Germinal center (tissue), 1 donor: ENCODE measurements around the gene NECAB2.

Source experiments
- DNase-seq: peaks from one replicate; pipeline ENCODE4 v3.0.0; 2012; ENCODE audit warnings: mixed read lengths, low spot score

Gene NECAB2

GRCh38 chr16:83967091-83967490 is 953 bp upstream of the NECAB2 start:
- DNase-seq = no peak

DNA sequence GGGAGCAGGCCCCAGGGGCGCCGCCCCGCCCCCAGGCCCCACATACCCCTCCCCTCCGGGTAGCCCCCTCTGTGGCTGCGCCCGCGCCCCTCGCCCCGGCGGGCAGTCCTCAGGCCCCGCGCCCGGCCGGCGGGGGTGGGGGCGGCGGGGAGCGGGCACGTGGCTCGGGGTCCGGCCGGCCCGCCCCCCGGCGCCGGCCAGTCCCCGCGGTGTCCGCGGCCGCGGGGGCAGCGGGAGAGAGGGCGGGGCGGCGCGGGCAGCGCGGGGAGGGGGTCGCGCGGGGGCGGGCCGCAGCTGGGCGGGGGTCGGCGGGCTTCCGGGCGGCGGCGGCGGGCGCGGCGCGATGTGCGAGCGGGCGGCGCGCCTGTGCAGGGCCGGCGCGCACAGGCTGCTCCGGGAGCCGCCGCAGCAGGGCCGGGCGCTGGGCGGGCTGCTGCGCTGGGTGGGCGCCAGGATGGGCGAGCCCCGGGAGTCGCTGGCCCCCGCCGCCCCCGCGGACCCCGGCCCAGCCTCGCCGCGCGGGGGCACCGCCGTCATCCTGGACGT is 335 bp downstream of the NECAB2 start:
- DNase-seq = no peak

GRCh38 chr16:83968891-83969649 is 1.0 kb downstream of the NECAB2 start:
- DNase-seq = no peak

DNA sequence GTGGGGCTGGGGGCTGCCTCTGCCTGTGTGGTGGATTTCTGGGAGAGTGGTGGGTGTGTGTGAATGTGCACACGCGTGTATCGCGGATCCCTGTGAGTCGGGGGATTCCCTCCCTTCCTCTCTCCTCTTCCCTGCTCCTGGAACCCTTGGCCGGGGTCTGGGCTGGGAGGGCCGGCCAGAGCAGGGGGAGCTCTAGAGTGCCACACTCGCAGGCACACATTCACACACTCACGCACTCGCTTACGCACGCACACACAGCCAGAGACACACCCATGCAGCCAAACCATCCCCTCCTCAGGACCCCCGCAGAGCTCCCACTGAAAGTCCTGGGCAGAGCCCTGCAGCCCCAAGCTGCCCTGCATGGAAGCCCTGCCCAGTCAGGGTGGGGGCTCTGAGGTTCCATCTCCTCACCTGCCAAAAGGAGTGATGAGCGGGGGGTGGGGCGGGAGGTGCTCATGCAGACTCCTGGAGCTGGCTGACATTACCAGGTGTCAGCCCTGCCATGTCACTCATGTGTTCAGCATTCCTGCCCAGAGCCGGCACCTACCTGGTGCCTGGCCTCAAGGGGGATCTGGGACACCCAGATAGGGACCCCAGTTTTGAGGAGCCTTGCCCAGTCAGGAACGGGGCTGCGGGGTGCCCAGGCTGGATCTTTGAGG is 1.9 kb downstream of the NECAB2 start:
- no peak for DNase-seq

- no peak for DNase-seq
Measured at GRCh38 chr16:83970430-83970815, 2.4 kb downstream of the NECAB2 start.

DNA sequence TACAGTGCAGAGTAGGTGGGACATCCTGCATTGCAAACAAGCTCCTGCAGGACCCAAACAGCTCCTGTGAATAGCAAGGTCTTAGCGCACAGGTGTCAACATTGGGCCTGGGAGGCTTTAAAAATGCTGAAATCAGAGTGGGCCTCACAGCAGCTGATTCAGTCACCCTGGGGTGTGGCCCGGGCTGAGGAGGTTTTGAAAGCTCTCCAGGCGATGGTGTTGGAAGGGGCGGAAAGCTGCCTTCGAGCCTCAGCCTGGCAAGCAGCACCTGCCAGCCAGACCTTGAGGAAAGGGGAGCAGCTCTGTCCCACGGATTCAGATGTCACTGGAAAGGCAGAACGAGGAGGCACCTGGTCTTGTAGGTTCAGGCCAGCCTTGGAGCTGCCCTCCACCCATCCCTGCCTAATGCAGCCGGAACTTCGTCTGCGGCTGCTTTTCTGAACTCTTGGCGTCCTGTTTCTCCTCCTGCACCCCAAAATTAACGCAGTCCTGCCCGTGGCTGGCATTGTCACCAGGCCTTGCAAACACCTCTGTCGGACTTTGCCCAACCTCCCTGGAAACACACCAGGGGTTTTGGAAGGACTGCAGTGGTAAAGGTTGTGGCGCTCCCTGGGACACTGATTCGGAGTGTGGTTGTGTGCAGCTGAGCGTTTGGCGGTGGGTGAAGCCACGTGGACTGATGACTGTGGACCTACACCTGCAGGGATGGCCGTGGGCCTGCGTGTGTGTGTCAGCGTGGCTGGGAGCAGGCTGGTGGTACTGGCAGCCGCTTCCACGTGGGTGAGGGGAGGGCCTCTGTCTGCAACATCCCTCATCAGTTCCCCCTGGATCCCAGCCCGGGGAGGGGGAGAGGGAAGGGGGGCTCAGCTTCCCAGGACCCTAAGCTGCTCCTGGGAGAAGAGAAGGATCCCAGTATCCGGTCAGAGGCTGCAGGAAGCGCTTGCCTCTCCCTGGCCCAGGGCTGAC is 3.4 kb downstream of the NECAB2 start:
- DNase-seq = no peak

DNA sequence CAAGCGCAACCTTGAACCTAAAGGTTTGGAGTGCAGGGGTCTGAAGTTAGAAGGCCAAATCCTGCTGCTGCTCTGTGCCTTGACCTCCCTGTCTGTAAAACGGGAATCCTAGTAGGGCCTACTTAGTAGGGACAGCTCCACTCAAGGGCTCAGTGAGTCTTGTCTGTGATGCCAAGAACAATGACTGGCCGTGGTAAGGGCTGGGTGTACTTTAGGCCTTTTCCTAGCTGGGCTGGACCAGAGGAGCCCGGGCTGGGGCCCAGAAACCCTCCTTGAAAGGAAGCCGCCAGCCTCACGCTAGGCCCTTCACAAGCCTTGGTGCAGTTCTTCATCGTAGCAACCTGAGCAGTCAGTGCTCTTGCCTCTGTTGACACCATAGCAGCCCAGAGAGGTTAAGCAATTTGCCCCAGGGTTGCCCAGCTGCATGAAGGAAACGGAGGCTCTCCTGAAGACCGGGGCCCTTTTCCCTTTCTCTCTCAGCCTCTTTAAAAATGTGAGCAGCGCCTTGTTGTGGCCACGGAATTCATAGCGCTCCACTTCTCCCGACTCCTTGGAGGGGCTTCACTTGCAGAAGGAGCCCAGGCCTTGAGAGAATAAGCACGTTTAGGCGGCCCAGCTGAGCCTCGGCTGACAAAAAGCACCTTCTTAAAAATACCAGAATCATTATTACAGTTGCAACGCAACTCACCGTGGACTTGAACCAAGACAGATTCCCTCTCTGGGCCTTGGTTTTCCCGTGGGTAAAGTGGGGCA is 4.4 kb downstream of the NECAB2 start:
- no peak for DNase-seq

DNA sequence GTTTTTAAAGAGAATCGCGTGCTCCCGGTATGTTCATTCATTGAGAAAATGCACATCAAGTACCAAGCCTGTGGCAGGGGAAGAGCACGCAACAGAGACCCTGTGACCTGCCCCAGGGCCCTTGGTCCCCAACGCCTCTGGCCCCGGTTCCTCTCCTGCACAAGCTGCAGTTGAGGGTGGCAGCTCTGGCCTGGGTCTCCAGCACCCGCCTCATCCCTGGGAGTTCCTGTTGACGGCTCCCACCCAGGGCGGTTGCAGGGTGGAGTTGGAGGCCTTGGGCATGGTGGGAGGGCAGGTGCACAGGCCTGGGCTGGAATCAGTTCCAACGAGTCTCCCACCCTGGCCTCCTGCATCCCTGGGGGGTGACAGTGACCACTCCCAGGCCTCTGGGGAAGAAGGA is 5.0 kb downstream of the NECAB2 start:
- DNase-seq = no peak

- DNase-seq = no peak
Measured at GRCh38 chr16:83973581-83974385, 5.7 kb downstream of the NECAB2 start.

DNA sequence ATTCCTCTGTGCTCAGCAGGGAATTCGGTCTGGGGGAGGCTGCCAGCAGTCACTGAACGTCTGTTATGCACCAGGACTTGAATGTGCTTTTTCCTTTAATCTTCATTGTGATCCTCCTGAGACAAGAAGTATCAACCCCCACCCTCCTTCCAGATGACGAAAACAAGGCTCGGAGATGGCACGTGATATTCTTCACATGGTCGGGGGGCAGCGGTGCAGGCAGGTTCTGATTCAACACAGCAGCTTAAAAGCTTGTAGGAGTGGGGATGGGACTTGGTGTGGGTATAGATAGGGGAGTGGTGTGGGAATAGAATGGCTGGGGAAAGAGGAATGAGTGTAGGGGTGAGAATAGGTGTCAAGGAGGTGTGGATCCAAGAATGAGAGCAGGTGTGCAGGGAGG is 6.4 kb downstream of the NECAB2 start:
- no peak for DNase-seq

DNA sequence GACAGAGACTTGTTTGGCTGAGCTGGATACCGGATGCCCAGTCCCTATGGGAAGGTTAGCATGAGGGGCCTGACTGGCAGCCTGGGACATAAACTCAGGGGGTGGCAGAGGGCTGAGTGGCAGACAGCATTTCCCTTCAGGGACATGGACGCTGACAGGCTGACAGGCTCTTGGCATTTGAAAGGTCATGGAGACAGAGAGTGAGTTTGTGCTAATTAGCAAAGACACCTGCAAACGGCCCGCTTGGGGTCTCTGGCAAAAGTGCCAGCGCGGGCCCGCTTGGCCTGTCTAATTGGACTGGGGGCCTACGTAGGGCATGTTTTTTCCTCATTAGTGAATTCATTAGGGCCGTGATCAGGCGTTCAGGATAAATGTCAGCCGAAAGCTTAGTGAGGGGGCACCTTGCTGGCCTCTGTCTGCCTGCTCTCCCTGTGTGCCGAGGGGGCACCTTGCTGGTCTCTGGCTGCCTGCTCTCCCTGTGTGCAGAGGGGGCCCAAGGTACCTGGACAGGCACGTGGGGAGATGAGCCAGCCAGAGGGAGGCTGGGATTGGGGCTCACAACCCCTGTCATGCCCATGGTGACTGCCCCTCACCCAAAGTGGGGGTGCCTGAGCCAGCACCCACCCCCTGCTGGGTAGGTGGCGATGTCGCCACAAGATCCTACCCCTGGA is 7.7 kb downstream of the NECAB2 start:
- DNase-seq = no peak

GRCh38 chr16:83977056-83977815 is 9.2 kb downstream of the NECAB2 start:
- DNase-seq = no peak

GRCh38 chr16:83978401-83978904 is 10.4 kb downstream of the NECAB2 start:
- no peak for DNase-seq

- no peak for DNase-seq
Measured at GRCh38 chr16:83979441-83979840, 11.4 kb downstream of the NECAB2 start.

DNA sequence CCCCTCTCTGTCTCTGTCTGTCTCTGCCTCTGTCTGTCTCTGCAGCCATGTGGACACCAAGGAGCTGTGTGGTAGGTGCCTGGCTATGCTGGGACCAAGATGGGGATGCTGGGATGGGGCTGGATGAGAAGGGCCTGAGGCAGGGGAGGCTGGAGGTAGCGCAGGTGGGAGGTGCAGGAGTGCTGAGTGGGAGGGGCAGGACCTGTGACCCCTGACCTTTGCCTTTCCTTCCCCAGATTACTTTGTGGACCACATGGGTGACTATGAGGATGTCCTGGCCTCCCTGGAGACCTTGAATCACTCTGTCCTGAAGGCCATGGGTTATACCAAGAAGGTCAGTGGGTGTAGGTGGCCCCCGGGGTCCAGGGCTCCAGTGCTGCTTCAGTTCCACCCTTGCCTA is 12.8 kb downstream of the NECAB2 start:
- DNase-seq = no peak

GRCh38 chr16:83981799-83982198 is 13.8 kb downstream of the NECAB2 start:
- DNase-seq = no peak

DNA sequence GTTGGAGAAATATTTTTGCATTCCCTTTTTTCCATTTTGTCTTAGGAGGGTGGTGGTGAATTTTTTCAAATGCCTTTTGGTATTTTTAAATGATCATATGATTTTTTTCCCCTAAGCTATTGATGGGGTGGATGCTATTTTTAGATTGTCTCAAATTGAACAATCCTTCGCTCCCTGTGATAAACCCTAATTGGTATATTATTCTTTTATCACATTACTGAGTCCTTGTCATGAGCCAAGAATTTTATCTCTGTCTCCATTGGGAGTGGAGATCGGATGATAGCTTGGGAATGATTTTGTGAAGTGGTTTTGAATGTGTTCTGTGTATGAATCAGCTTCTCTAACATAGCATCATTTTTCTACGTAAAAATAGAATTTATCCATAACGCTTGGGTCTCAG is 15.4 kb downstream of the NECAB2 start:
- no peak for DNase-seq

DNA sequence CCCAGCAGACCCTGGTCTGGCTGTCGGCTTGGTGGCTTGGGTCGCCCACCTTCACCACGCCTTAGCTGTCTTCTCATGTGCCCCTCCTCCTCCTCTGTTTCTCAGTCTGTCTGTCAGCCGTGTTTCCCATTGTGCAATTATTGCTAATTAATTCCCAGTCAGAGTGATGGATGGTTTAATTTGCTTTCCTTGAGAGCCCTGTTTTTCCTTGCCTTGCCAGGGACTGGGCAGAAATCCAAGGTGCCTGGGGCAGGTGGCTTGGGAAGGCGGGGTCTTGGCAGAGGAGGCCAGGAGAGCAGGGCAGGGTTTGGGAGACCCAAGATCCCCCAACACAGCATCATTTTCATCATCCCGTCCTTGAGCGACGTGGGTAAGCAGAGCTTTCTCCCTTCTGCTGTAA is 21.3 kb downstream of the NECAB2 start:
- DNase-seq = no peak

GRCh38 chr16:83990492-83990891 is 22.4 kb downstream of the NECAB2 start:
- DNase-seq = no peak
